ENCODE results near the gene ZNF383. TPM values are rescaled to one million over a fixed set of nuclear protein-coding genes. Genes with fewer than 3 reads are reported as not detected.
A peak's percentile ranks its signal among the peaks of the same experiment; 100 is the strongest.
"Not testable (repeated sequence)": the region's sequence is repeated elsewhere in the genome, so short reads cannot be mapped to it uniquely, and the experiment has no call there.

The ZNF383 gene
- total RNA-seq, result 6.3 TPM in 2 replicates

GRCh38 chr19:37217775-37218591 is at the start of gene ZNF383:
TSS of gene ZNF383 (plus strand) at chr19:37218214. CDS start at chr19:37230454, 12,240 bp downstream.
- H3K36me3 Mint-ChIP-seq (ENCODE audit: low read depth), result peaks cover 33% of the 10 kb centered on the region
- H3K9me3 Mint-ChIP-seq, result peaks cover 48% of the 10 kb centered on the region
- no peaks in the 10 kb centered on the region for H3K27me3 Mint-ChIP-seq (ENCODE audit: insufficient read depth)
- peak within 1 kb of the TSS; percentile 90 for H3K27ac Mint-ChIP-seq
- intact Hi-C loops (cut with micrococcal nuclease), result loop anchor here (1.0 to 10.0 kb wide), 16 partner anchors 46 to 1003 kb away; partner anchors contain the start of genes SIPA1L3, WDR87, ZFP14 and ZFP30
- peak within 1 kb of the TSS; percentile 96 for H3K4me3 Mint-ChIP-seq
- H3K4me1 Mint-ChIP-seq (ENCODE audit: low read depth), result peaks cover 20% of the 10 kb centered on the region
- DNase-seq (ENCODE audit: low spot score), result peak; percentile 78

- peaks cover 12% of the 10 kb centered on the region for H3K36me3 Mint-ChIP-seq (ENCODE audit: low read depth)
- H3K4me3 Mint-ChIP-seq, result no peak within 1 kb of the TSS
- DNase-seq (ENCODE audit: low spot score), result peak; percentile 74
- H3K4me1 Mint-ChIP-seq (ENCODE audit: low read depth), result no peaks in the 10 kb centered on the region
- H3K9me3 Mint-ChIP-seq, result peaks cover 51% of the 10 kb centered on the region
- no peak within 1 kb of the TSS for H3K27ac Mint-ChIP-seq
- H3K27me3 Mint-ChIP-seq (ENCODE audit: insufficient read depth), result no peaks in the 10 kb centered on the region
- intact Hi-C loops (cut with micrococcal nuclease), result loop anchor here (1.0 to 5.0 kb wide), 12 partner anchors 38 to 958 kb away; partner anchors contain the start of genes ZNF260, ZNF420, ZNF527 and ZNF540
Observed at GRCh38 chr19:37172368-37173366, 45.3 kb upstream of the ZNF383 start, which contains the start of gene ZNF585A. TSS of gene ZNF585A (minus strand) at chr19:37172695. CDS start at chr19:37169910, 2,785 bp downstream.

GRCh38 chr19:37186071-37186470 is 31.9 kb upstream of the ZNF383 start:
- peaks cover 72% of the 10 kb centered on the region for H3K9me3 Mint-ChIP-seq
- peaks cover 21% of the 10 kb centered on the region for H3K36me3 Mint-ChIP-seq (ENCODE audit: low read depth)
- H3K4me3 Mint-ChIP-seq; H3K4me1 Mint-ChIP-seq (ENCODE audit: low read depth); H3K27ac Mint-ChIP-seq; intact Hi-C loops (cut with micrococcal nuclease); H3K27me3 Mint-ChIP-seq (ENCODE audit: insufficient read depth); DNase-seq (ENCODE audit: low spot score): not testable (repeated sequence)

DNA sequence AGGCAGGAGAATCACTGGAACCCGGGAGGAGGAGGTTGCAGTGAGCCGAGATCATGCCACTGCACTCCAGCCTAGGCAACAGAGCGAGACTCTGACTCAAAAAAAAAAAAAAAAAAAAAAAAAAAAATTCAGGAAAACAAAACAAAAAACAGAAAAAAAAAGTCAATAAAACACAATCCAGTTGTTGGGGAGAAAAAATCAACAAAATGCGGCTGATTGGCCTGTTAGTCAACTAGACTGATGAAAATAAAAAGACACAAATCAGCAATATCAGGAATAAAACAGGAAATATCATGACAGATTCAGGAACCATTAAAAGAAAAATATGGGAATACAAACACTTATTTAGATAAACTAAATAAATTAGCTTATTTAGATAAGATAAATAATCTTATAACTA is 22.8 kb upstream of the ZNF383 start:
- H3K4me1 Mint-ChIP-seq (ENCODE audit: low read depth); intact Hi-C loops (cut with micrococcal nuclease); DNase-seq (ENCODE audit: low spot score); H3K27ac Mint-ChIP-seq; H3K27me3 Mint-ChIP-seq (ENCODE audit: insufficient read depth); H3K4me3 Mint-ChIP-seq: not testable (repeated sequence)
- Mint-ChIP-seq H3K36me3 (ENCODE audit: low read depth) (peaks cover 14% of the 10 kb centered on the region), H3K9me3 (peaks cover 49% of the 10 kb centered on the region)

GRCh38 chr19:37197115-37197514 is 20.9 kb upstream of the ZNF383 start:
- intact Hi-C loops (cut with micrococcal nuclease); H3K27me3 Mint-ChIP-seq (ENCODE audit: insufficient read depth); H3K4me1 Mint-ChIP-seq (ENCODE audit: low read depth); H3K4me3 Mint-ChIP-seq; H3K27ac Mint-ChIP-seq; DNase-seq (ENCODE audit: low spot score): not testable (repeated sequence)
- Mint-ChIP-seq H3K9me3 (peaks cover 43% of the 10 kb centered on the region), H3K36me3 (ENCODE audit: low read depth) (peaks cover 12% of the 10 kb centered on the region)

DNA sequence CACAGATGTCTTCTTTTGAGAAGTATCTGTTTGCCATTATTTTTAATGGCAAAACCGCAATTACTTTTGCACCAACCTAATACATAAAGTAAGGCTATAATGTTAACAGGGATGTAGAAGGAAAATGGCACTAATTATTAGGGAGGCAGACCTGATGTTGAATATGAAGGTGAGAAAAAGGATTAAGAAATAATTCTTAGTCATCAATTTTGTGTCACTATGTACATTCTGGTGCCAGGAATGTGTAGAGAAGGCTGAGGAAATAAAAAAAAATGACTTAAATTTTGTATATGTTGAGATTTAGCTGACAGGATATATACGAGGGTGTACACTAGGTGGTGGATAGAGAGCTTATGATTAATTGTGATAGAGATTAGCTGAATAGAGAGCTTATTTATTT is 20.2 kb upstream of the ZNF383 start:
- no peak overlapping the region for H3K27ac Mint-ChIP-seq
- no peak overlapping the region for H3K4me3 Mint-ChIP-seq
- no peaks in the 10 kb centered on the region for H3K4me1 Mint-ChIP-seq (ENCODE audit: low read depth)
- no peak for DNase-seq (ENCODE audit: low spot score)
- H3K27me3 Mint-ChIP-seq (ENCODE audit: insufficient read depth), result no peaks in the 10 kb centered on the region
- intact Hi-C loops (cut with micrococcal nuclease), result no loop called here
- H3K9me3 Mint-ChIP-seq, result peaks cover 45% of the 10 kb centered on the region
- H3K36me3 Mint-ChIP-seq (ENCODE audit: low read depth), result peaks cover 11% of the 10 kb centered on the region

DNA sequence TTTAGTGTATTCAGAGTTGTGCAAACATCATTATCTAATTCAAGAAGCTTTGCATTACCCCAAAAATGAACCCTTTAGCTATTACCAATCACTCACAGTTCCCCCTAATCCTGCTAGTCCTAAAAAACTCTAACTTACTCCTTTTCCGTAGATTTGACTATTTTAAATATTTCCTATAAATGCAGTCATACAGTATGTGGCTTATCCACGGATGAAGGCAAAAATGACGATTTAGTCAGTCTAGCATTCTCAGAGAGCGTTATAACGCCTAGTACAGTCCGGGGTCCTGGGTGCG is 587 bp upstream of the ZNF383 start:
- H3K9me3 Mint-ChIP-seq, result peaks cover 48% of the 10 kb centered on the region
- intact Hi-C loops (cut with micrococcal nuclease), result loop anchor here (1.0 to 10.0 kb wide), 12 partner anchors 45 to 840 kb away; partner anchors contain the start of genes SIPA1L3, WDR87, ZFP14 and ZFP30
- H3K27ac Mint-ChIP-seq, result peak overlapping the region; percentile 90
- peak overlapping the region; percentile 96 for H3K4me3 Mint-ChIP-seq
- peaks cover 27% of the 10 kb centered on the region for H3K36me3 Mint-ChIP-seq (ENCODE audit: low read depth)
- no peaks in the 10 kb centered on the region for H3K27me3 Mint-ChIP-seq (ENCODE audit: insufficient read depth)
- peaks cover 20% of the 10 kb centered on the region for H3K4me1 Mint-ChIP-seq (ENCODE audit: low read depth)
- DNase-seq (ENCODE audit: low spot score), result no peak

DNA sequence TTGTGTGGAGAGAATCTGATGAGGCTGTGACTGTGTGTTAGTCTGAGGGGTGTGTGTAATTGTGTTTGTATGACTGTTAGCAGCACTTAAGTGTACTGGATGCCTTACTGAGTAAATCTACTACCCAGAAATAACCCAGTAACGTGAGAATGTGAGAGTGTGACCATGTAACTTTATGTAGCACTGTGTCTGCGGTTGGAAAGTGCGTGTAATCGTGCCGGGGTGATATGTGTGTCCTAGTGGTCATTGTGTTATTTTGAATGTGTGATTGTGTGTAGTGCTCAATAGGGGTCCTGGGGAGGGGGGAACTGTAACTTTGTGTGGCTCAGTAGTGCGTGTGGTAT is 550 bp downstream of the ZNF383 start:
- H3K4me3 Mint-ChIP-seq, result peak overlapping the region; percentile 96
- H3K27ac Mint-ChIP-seq, result peak overlapping the region; percentile 90
- H3K27me3 Mint-ChIP-seq (ENCODE audit: insufficient read depth), result no peaks in the 10 kb centered on the region
- H3K36me3 Mint-ChIP-seq (ENCODE audit: low read depth), result peaks cover 35% of the 10 kb centered on the region
- DNase-seq (ENCODE audit: low spot score), result no peak
- H3K4me1 Mint-ChIP-seq (ENCODE audit: low read depth), result peaks cover 20% of the 10 kb centered on the region
- H3K9me3 Mint-ChIP-seq, result peaks cover 46% of the 10 kb centered on the region
- intact Hi-C loops (cut with micrococcal nuclease), result loop anchor here (1.0 to 10.0 kb wide), 10 partner anchors 152 to 1004 kb away; partner anchors contain the start of genes ZFP14, ZFP30, ZFP82 and ZNF146

GRCh38 chr19:37220383-37220782 is 2.4 kb downstream of the ZNF383 start:
- H3K9me3 Mint-ChIP-seq, result peaks cover 45% of the 10 kb centered on the region
- no peak overlapping the region for H3K4me3 Mint-ChIP-seq
- H3K36me3 Mint-ChIP-seq (ENCODE audit: low read depth), result peaks cover 38% of the 10 kb centered on the region
- intact Hi-C loops (cut with micrococcal nuclease), result no loop called here
- DNase-seq (ENCODE audit: low spot score), result no peak
- peaks cover 20% of the 10 kb centered on the region for H3K4me1 Mint-ChIP-seq (ENCODE audit: low read depth)
- no peak overlapping the region for H3K27ac Mint-ChIP-seq
- H3K27me3 Mint-ChIP-seq (ENCODE audit: insufficient read depth), result no peaks in the 10 kb centered on the region

DNA sequence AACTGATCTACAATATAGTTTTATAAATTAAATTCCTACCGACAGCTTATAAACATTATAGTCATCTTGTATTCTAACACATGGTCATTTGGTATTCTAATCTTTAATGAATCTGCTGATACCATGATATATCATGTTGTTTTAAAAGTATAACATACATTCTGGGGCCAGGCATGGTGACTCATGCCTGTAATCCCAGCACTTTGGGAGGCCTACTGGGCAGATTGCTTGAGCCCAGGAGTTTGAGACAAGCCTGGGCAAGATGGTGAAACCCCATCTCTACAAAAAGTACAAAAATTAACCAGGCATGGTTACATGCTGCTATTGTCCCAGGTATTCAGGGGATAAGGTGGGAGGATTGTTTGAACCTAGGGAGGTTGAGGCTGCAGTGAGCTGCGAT is 3.1 kb downstream of the ZNF383 start:
- no peak for DNase-seq (ENCODE audit: low spot score)
- Mint-ChIP-seq H3K9me3 (peaks cover 45% of the 10 kb centered on the region), H3K36me3 (ENCODE audit: low read depth) (peaks cover 44% of the 10 kb centered on the region), H3K27me3 (ENCODE audit: insufficient read depth) (no peaks in the 10 kb centered on the region), H3K27ac (no peak overlapping the region), H3K4me3 (no peak overlapping the region), H3K4me1 (ENCODE audit: low read depth) (peaks cover 20% of the 10 kb centered on the region)
- intact Hi-C loops (cut with micrococcal nuclease), result no loop called here

DNA sequence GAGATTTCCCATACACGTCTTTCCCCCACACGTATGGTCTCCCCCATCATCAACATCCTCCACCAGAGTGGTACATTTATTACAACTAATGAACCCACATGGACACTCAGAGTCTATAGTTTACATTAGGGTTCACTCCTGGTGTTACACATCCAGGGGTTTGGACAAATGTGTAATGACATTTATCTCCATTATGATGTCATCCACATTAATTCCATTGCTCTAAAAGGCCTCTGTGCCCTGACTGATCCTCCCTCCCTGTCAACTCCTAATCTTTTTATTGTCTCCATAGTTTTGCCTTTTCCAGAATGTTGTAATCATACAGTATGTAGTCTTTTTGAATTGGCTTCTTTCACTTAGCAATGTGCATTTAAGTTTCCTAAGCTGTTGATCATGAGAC is 8.2 kb downstream of the ZNF383 start:
- peaks cover 56% of the 10 kb centered on the region for H3K36me3 Mint-ChIP-seq (ENCODE audit: low read depth)
- no peak overlapping the region for H3K4me3 Mint-ChIP-seq
- no peak for DNase-seq (ENCODE audit: low spot score)
- peaks cover 54% of the 10 kb centered on the region for H3K9me3 Mint-ChIP-seq
- H3K27ac Mint-ChIP-seq, result no peak overlapping the region
- no peaks in the 10 kb centered on the region for H3K27me3 Mint-ChIP-seq (ENCODE audit: insufficient read depth)
- intact Hi-C loops (cut with micrococcal nuclease), result no loop called here
- H3K4me1 Mint-ChIP-seq (ENCODE audit: low read depth), result no peaks in the 10 kb centered on the region

GRCh38 chr19:37227996-37228395 is 10.0 kb downstream of the ZNF383 start:
- peaks cover 56% of the 10 kb centered on the region for H3K9me3 Mint-ChIP-seq
- H3K27ac Mint-ChIP-seq, result no peak overlapping the region
- H3K4me1 Mint-ChIP-seq (ENCODE audit: low read depth), result no peaks in the 10 kb centered on the region
- H3K4me3 Mint-ChIP-seq, result no peak overlapping the region
- DNase-seq (ENCODE audit: low spot score), result no peak
- intact Hi-C loops (cut with micrococcal nuclease), result no loop called here
- H3K36me3 Mint-ChIP-seq (ENCODE audit: low read depth), result peaks cover 55% of the 10 kb centered on the region
- H3K27me3 Mint-ChIP-seq (ENCODE audit: insufficient read depth), result no peaks in the 10 kb centered on the region

All from activated T-helper 1 cell treated with anti-CD3 and anti-CD28 coated beads, Interleukin-12 subunit alpha, Interleukin-12 subunit beta, Interleukin-2, Interleukin-4 antibody, amounts not matched to agents 30 ng/mL and 10 ng/mL and 1 ng/mL, durations not matched to agents 14 hours and 24 hours and 36 hours (primary cell).